Right atrium auricular region (tissue), 2 donors: Measurements from ENCODE around the gene CACNA2D1. TPM values are rescaled to one million over a fixed set of nuclear protein-coding genes. Genes with fewer than 3 reads are reported as not detected.

ENCODE experiments used
- DNase-seq: peaks from one replicate; pipeline ENCODE4 v3.0.0-alpha.2; 2019; ENCODE audit warnings: low spot score
- H3K27ac ChIP-seq, 2 donors: fragments of 200-600 bp; sonication (generic); 1 replicate in 1 of 2; 2 replicates in 1 of 2; pipeline ENCODE4 v1.5.1; 2016 to 2019
- H3K27me3 ChIP-seq, 2 donors: fragments of 200-600 bp; sonication (generic); one replicate each; pipeline versions ENCODE4 v1.5.1 to v1.6.0; 2017 to 2019
- H3K36me3 ChIP-seq: fragments of 200-600 bp; sonication (generic); one replicate; pipeline ENCODE4 v1.5.1; 2016
- H3K4me1 ChIP-seq, 2 donors: fragments of 200-600 bp; sonication (generic); one replicate each; pipeline versions ENCODE4 v1.5.1 to v1.6.0; 2017 to 2019
- H3K4me3 ChIP-seq, 2 donors: fragments of 200-600 bp; sonication (generic); 1 replicate in 1 of 2; 2 replicates in 1 of 2; pipeline ENCODE4 v1.5.1; 2017 to 2019; ENCODE audit warnings: mild to moderate bottlenecking in 1 of 2, moderate library complexity in 1 of 2
- H3K9me3 ChIP-seq, 2 donors: fragments of 200-600 bp; sonication (generic); one replicate each; pipeline ENCODE4 v1.5.1; 2019
- CTCF ChIP-seq, 2 donors: fragments of 200-600 bp; sonication (generic); IDR thresholded peaks; one replicate each; pipeline ENCODE4 v1.5.1; 2019; ENCODE audit warnings: antibody characterized with exemption in 2 of 2
- total RNA-seq, 2 donors: library from RNA; depleted of rRNA; stranded (reverse); fragments of >200 nt; gene quantifications; one replicate each; pipeline ENCODE4 v1.1.0, GENCODE V29; 2016

The CACNA2D1 gene
- 10 to 100 TPM; 31.5 to 54.5 TPM for total RNA-seq

- H3K27me3 ChIP-seq, result no peaks in the 10 kb centered on the region
- TF ChIP-seq CTCF (IDR thresholded peaks at IDR 0.05), result peak; percentile 25 to 68
- no peaks in the 10 kb centered on the region for H3K36me3 ChIP-seq
- peak within 1 kb of the TSS; percentile 88 to 92 for H3K27ac ChIP-seq
- H3K4me1 ChIP-seq, result no peaks in the 10 kb centered on the region
- H3K9me3 ChIP-seq, result no peaks in the 10 kb centered on the region
- peak within 1 kb of the TSS; percentile 69 to 79 for H3K4me3 ChIP-seq
- peak; percentile 84 for DNase-seq
Measured at GRCh38 chr7:82443547-82444219, at the start of gene CACNA2D1. TSS of gene CACNA2D1 (minus strand) at chr7:82443777.

- no peaks in the 10 kb centered on the region for H3K4me1 ChIP-seq
- H3K36me3 ChIP-seq, result no peaks in the 10 kb centered on the region
- no peak overlapping the region for H3K4me3 ChIP-seq
- DNase-seq, result no peak
- H3K27me3 ChIP-seq, result no peaks in the 10 kb centered on the region
- peak; percentile 75 to 78 for TF ChIP-seq CTCF (IDR thresholded peaks at IDR 0.05)
- peaks cover 0 to 5% of the 10 kb centered on the region in 2 donors for H3K9me3 ChIP-seq
- no peak overlapping the region for H3K27ac ChIP-seq
Measured at GRCh38 chr7:82481499-82482097, 38.0 kb upstream of the CACNA2D1 start.

GRCh38 chr7:82477733-82478515 is 34.3 kb upstream of the CACNA2D1 start:
- H3K36me3 ChIP-seq, result no peaks in the 10 kb centered on the region
- no peak for DNase-seq
- H3K27me3 ChIP-seq, result no peaks in the 10 kb centered on the region
- no peak overlapping the region for H3K27ac ChIP-seq
- TF ChIP-seq CTCF (IDR thresholded peaks at IDR 0.05), result no peak
- H3K4me1 ChIP-seq, result no peaks in the 10 kb centered on the region
- no peaks in the 10 kb centered on the region for H3K9me3 ChIP-seq
- no peak overlapping the region for H3K4me3 ChIP-seq

GRCh38 chr7:82472966-82473365 is 29.4 kb upstream of the CACNA2D1 start:
- DNase-seq, result no peak
- Histone ChIP-seq H3K27ac (no peak overlapping the region), H3K4me3 (no peak overlapping the region), H3K4me1 (no peaks in the 10 kb centered on the region), H3K27me3 (no peaks in the 10 kb centered on the region), H3K9me3 (no peaks in the 10 kb centered on the region), H3K36me3 (no peaks in the 10 kb centered on the region)
- TF ChIP-seq CTCF (IDR thresholded peaks at IDR 0.05), result no peak

- H3K36me3 ChIP-seq, result no peaks in the 10 kb centered on the region
- H3K4me1 ChIP-seq, result no peaks in the 10 kb centered on the region
- no peaks in the 10 kb centered on the region for H3K27me3 ChIP-seq
- no peak for DNase-seq
- TF ChIP-seq CTCF (IDR thresholded peaks at IDR 0.05), result no peak
- H3K9me3 ChIP-seq, result no peaks in the 10 kb centered on the region
- H3K27ac ChIP-seq, result no peak overlapping the region
- no peak overlapping the region for H3K4me3 ChIP-seq
Measured at GRCh38 chr7:82471351-82472020, 27.9 kb upstream of the CACNA2D1 start.
